ENCODE results near the gene OR13A1. TPM values are rescaled to one million over a fixed set of nuclear protein-coding genes. Genes with fewer than 3 reads are reported as not detected.
"Not testable (repeated sequence)": the region's sequence is repeated elsewhere in the genome, so short reads cannot be mapped to it uniquely, and the experiment has no call there.

OR13A1 gene
- total RNA-seq, 1 experiment from 2014 or later, result not detected

DNA sequence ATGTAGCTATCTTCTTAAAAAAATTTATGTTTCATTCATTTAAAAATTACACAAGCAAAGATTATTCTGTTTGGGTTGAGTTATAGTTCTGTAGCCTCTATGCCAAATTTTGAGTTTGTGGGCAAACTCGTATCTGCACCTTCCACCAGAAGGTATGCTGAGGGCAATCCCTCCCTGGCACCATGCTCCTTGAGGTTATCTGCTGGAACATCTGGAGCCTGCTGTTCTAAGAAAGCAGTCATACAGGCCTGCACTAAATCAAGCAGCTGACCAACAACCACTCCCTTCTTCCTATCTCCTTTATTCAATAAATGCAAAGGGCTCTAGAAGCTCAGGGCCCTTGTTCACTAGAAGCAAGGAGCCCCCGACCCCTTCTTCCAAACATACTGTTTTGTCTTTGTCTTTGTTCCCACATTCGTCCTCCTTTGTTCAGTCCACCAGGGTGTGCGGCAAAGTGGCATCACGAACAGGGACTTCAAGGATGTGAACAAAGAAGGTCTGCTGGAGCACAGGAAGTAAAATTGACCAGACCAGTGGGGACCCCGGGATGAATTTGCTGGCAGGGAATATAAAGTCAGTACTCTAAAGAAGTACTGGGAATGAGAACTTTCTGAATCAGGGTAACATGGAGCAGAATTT, 36.4 kb downstream of the OR13A1 start:
- intact Hi-C loops (cut with micrococcal nuclease; ENCODE audit: unreplicated experiment), result no loop called here
- H3K27me3 ChIP-seq (ENCODE audit: insufficient read depth, low read depth), result peaks cover 37% of the 10 kb centered on the region
- POLR2A ChIA-PET (ENCODE audit: unreplicated experiment), result no interaction called here

GRCh38 chr10:45276146-45276545, 39.3 kb downstream of the OR13A1 start:
- H3K9me3 ChIP-seq (ENCODE audit: insufficient read depth, low read depth); DNase-seq; H4K20me1 ChIP-seq (ENCODE audit: insufficient read depth); H3F3A ChIP-seq (ENCODE audit: insufficient read depth, low read depth); H3K4me3 ChIP-seq; H3K36me3 ChIP-seq (ENCODE audit: low read depth); BruUV-seq (replicated peaks); intact Hi-C loops (cut with micrococcal nuclease; ENCODE audit: unreplicated experiment); H3K79me2 ChIP-seq (ENCODE audit: low read depth); H2AFZ ChIP-seq; H3K4me2 ChIP-seq; CTCF ChIA-PET; POLR2A ChIA-PET (ENCODE audit: unreplicated experiment); H3K4me1 ChIP-seq (replicated peaks; ENCODE audit: insufficient read depth); H3K9me2 ChIP-seq (ENCODE audit: insufficient read depth); H3K27ac ChIP-seq: not testable (repeated sequence)
- peaks cover 16% of the 10 kb centered on the region for H3K27me3 ChIP-seq (ENCODE audit: insufficient read depth, low read depth)

More for the DNA sequence above, 36.4 kb downstream of the OR13A1 start:
- CTCF ChIA-PET, result no interaction called here
- Histone ChIP-seq H3K4me2 (no peak overlapping the region), H3K9me2 (ENCODE audit: insufficient read depth) (no peaks in the 10 kb centered on the region), H3F3A (ENCODE audit: insufficient read depth, low read depth) (no peaks in the 10 kb centered on the region), H3K9me3 (ENCODE audit: insufficient read depth, low read depth) (no peaks in the 10 kb centered on the region), H3K4me1 (replicated peaks; ENCODE audit: insufficient read depth) (no peaks in the 10 kb centered on the region), H2AFZ (no peak overlapping the region), H4K20me1 (ENCODE audit: insufficient read depth) (no peaks in the 10 kb centered on the region), H3K27ac (no peak overlapping the region), H3K36me3 (ENCODE audit: low read depth) (no peaks in the 10 kb centered on the region), H3K4me3 (no peak overlapping the region), H3K79me2 (ENCODE audit: low read depth) (no peaks in the 10 kb centered on the region)
- no peak for DNase-seq
- BruUV-seq (replicated peaks), result no TSS peak
- no peak for TF ChIP-seq EZH2 (IDR thresholded peaks at IDR 0.05; ENCODE audit: low read depth)
- TF ChIP-seq, protein P1, sequence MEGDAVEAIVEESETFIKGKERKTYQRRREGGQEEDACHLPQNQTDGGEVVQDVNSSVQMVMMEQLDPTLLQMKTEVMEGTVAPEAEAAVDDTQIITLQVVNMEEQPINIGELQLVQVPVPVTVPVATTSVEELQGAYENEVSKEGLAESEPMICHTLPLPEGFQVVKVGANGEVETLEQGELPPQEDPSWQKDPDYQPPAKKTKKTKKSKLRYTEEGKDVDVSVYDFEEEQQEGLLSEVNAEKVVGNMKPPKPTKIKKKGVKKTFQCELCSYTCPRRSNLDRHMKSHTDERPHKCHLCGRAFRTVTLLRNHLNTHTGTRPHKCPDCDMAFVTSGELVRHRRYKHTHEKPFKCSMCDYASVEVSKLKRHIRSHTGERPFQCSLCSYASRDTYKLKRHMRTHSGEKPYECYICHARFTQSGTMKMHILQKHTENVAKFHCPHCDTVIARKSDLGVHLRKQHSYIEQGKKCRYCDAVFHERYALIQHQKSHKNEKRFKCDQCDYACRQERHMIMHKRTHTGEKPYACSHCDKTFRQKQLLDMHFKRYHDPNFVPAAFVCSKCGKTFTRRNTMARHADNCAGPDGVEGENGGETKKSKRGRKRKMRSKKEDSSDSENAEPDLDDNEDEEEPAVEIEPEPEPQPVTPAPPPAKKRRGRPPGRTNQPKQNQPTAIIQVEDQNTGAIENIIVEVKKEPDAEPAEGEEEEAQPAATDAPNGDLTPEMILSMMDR (conservative IDR thresholded peaks at IDR 0.05), result no peak

- Histone ChIP-seq H3K4me3 (no peak overlapping the region), H3K79me2 (ENCODE audit: low read depth) (no peaks in the 10 kb centered on the region), H3K36me3 (ENCODE audit: low read depth) (no peaks in the 10 kb centered on the region), H3K27me3 (ENCODE audit: insufficient read depth, low read depth) (peaks cover 7% of the 10 kb centered on the region; the same call in 1 of the 2 replicates), H2AFZ (no peak overlapping the region), H3K9me3 (ENCODE audit: insufficient read depth, low read depth) (no peaks in the 10 kb centered on the region), H3K4me1 (replicated peaks; ENCODE audit: insufficient read depth) (no peaks in the 10 kb centered on the region), H4K20me1 (ENCODE audit: insufficient read depth) (no peaks in the 10 kb centered on the region), H3K9me2 (ENCODE audit: insufficient read depth) (no peaks in the 10 kb centered on the region), H3K4me2 (no peak overlapping the region), H3K27ac (no peak overlapping the region), H3F3A (ENCODE audit: insufficient read depth, low read depth) (no peaks in the 10 kb centered on the region)
- no TSS peak for BruUV-seq (replicated peaks)
- ChIA-PET CTCF (no interaction called here), POLR2A (ENCODE audit: unreplicated experiment) (no interaction called here)
- no peak for DNase-seq
- no peak for TF ChIP-seq EZH2 (IDR thresholded peaks at IDR 0.05; ENCODE audit: low read depth)
- TF ChIP-seq, protein P1 (conservative IDR thresholded peaks at IDR 0.05), result no peak
- intact Hi-C loops (cut with micrococcal nuclease; ENCODE audit: unreplicated experiment), result no loop called here
Observed at GRCh38 chr10:45274364-45274763, 41.0 kb downstream of the OR13A1 start.

DNA sequence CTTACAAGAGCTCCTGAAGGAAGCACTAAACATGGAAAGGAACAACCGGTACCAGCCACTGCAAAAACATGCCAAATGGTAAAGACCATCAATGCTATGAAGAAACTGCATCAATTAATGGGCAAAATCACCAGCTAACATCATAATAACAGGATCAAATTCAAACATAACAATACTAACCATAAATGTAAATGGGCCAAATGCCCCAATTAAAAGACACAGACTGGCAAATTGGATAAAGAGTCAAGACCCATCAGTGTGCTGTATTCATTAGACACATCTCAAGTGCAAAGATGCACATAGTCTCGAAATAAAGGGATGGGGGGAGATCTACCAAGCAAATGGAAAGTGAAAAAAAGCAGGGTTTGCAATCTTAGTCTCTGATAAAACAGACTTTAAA, 47.6 kb downstream of the OR13A1 start:
- H3K79me2 ChIP-seq (ENCODE audit: low read depth); BruUV-seq (replicated peaks); H4K20me1 ChIP-seq (ENCODE audit: insufficient read depth); H3K4me2 ChIP-seq; H3K9me2 ChIP-seq (ENCODE audit: insufficient read depth); H3K4me3 ChIP-seq; H3K27ac ChIP-seq; H3K36me3 ChIP-seq (ENCODE audit: low read depth); H3F3A ChIP-seq (ENCODE audit: insufficient read depth, low read depth); POLR2A ChIA-PET (ENCODE audit: unreplicated experiment); H3K4me1 ChIP-seq (replicated peaks; ENCODE audit: insufficient read depth); DNase-seq; CTCF ChIA-PET; intact Hi-C loops (cut with micrococcal nuclease; ENCODE audit: unreplicated experiment); H3K9me3 ChIP-seq (ENCODE audit: insufficient read depth, low read depth); H2AFZ ChIP-seq: not testable (repeated sequence)
- 0 out of 2 replicates have a peak, but pooled peaks cover 11% of the 10 kb centered on the region for H3K27me3 ChIP-seq (ENCODE audit: insufficient read depth, low read depth)

All from PC-9 (cell line).